PFSK-1 (cell line): Measurements from ENCODE around the gene SLC25A24.

Source experiments
- FOXP2 ChIP-seq: optimal IDR thresholded peaks from 2 replicates; pipeline ENCODE3; 2011; ENCODE audit warnings: borderline replicate concordance, control low read depth, inconsistent platforms; ENCODE audit not compliant: insufficient read depth; ENCODE audit errors: extremely low read length, extremely low read depth
- POLR2AphosphoS5 ChIP-seq: IDR thresholded peaks from 2 replicates; pipeline ENCODE4 v1.6.1; 2012; ENCODE audit warnings: low read depth, mild to moderate bottlenecking, control low read depth, low read length, moderate library complexity
- SIN3A ChIP-seq: IDR thresholded peaks from 2 replicates; pipeline ENCODE4 v1.6.1; 2012; ENCODE audit warnings: mild to moderate bottlenecking, low read length, moderate library complexity, borderline replicate concordance; ENCODE audit not compliant: insufficient read depth
- TAF1 ChIP-seq: IDR thresholded peaks from 2 replicates; pipeline ENCODE4 v1.6.1; 2012; ENCODE audit warnings: low read length, control low read depth, borderline replicate concordance; ENCODE audit not compliant: insufficient read depth
- TF ChIP-seq, protein P1 (sequence below), 2 experiments: IDR thresholded peaks; 2 replicates each; pipeline versions ENCODE4 v1.6.1 to v1.8.0; 2011 to 2012; ENCODE audit warnings: low read depth in 2 of 2, low read length in 2 of 2, control low read depth in 1 of 2, inconsistent platforms in 1 of 2, mild to moderate bottlenecking in 1 of 2, moderate library complexity in 1 of 2; ENCODE audit not compliant: insufficient read depth in 1 of 2

Gene SLC25A24

DNA sequence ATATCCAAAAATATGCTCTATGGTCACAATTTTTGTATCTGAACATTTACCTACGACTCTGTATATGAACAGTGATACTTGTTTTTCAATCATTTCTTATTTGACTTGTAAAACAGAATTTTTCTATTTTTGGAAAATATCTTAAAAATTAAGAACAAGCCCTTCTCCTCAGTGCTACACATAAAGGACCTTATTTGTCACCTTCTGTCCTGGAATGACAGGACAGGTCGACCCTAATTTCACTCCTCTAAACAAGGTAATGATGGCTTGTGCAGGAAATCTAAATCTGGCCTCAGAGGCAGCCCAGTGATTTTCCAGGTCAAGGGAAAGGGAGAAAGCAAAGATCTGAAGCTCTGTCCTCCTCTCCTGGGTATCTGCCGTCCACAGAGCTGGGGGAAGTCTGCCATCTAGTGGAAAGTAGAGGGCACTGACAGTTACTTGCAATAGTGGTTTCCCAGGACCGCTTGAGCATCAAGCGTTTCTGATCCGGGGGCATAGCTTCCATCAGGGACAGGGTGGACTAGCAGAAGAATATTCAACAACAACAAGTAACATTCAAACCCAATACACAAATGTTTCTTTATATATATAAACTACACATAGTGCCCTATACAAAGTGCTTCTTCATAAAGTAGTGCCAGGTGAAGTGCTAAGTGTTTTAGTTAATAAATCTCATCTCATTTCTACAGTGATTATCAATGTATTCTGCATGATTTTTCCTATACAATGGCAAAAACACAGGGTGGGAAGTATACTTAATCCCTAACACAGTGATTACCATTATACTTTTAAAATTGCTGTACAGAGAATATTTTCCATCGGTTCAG is 74.6 kb downstream of the SLC25A24 start:
- no peak for TF ChIP-seq POLR2AphosphoS5

DNA sequence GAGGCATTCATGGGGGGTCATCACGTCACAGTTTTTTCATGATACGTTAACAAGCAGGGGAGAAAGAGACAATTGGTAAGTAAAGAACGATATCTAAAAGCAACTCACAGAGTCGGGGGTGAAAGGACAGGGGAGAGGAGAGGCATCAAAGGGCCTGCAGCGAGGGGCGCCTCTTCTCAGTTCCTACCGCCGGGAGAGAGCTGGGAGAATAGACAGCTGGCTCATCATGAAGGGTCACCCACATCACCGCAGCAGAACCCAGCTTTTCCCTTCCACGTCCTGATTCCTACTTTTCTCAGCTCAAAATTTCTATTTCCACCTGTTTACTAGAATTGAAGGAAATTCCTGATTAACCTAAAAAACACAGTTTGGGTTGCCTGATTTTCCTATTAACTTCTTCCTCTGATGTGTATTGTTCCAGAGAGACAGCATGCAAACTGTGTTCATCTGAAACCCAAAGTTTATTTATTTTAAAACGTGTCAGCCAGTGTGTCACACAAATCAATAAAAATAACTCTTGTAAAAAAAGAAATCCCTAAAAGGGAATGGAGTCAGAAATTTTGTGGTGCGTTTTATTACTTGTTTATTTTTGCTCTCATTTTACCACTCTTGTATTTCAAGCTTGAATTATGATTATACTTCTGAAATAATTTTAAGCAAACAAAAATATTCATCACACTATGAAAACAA is 75.4 kb downstream of the SLC25A24 start:
- TF ChIP-seq, protein P1, sequence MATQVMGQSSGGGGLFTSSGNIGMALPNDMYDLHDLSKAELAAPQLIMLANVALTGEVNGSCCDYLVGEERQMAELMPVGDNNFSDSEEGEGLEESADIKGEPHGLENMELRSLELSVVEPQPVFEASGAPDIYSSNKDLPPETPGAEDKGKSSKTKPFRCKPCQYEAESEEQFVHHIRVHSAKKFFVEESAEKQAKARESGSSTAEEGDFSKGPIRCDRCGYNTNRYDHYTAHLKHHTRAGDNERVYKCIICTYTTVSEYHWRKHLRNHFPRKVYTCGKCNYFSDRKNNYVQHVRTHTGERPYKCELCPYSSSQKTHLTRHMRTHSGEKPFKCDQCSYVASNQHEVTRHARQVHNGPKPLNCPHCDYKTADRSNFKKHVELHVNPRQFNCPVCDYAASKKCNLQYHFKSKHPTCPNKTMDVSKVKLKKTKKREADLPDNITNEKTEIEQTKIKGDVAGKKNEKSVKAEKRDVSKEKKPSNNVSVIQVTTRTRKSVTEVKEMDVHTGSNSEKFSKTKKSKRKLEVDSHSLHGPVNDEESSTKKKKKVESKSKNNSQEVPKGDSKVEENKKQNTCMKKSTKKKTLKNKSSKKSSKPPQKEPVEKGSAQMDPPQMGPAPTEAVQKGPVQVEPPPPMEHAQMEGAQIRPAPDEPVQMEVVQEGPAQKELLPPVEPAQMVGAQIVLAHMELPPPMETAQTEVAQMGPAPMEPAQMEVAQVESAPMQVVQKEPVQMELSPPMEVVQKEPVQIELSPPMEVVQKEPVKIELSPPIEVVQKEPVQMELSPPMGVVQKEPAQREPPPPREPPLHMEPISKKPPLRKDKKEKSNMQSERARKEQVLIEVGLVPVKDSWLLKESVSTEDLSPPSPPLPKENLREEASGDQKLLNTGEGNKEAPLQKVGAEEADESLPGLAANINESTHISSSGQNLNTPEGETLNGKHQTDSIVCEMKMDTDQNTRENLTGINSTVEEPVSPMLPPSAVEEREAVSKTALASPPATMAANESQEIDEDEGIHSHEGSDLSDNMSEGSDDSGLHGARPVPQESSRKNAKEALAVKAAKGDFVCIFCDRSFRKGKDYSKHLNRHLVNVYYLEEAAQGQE (IDR thresholded peaks at IDR 0.05; ENCODE audit: insufficient read depth in 1 of 2, low read depth in 2 of 2, low read length in 2 of 2), result no peak
- TF ChIP-seq SIN3A (no peak), POLR2AphosphoS5 (no peak), TAF1 (no peak), FOXP2 (no peak)

DNA sequence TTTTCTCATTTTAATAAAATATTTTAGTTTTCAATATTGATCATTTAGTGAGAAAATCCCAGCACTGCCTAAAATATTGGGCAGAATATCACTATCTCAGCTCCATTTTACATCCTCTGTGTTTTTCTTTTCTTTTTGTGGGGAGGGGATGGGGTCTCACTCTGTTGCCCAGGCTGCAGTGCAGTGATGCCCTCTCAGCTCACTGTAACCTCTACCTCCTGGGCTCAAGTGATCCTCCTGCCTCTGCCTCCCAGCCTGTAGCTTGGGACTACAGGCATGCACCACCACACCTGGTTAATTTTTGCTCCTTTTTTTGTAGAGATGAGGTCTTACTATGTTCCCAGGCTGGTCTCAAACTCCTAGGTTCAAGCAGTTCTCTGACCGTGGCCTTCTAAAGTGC is 76.1 kb downstream of the SLC25A24 start:
- TF ChIP-seq, protein P1 (IDR thresholded peaks at IDR 0.05; ENCODE audit: insufficient read depth in 1 of 2, low read depth in 2 of 2, low read length in 2 of 2), result no peak
- no peak for TF ChIP-seq TAF1
- no peak for TF ChIP-seq POLR2AphosphoS5
- TF ChIP-seq SIN3A, result no peak
- TF ChIP-seq FOXP2, result no peak

DNA sequence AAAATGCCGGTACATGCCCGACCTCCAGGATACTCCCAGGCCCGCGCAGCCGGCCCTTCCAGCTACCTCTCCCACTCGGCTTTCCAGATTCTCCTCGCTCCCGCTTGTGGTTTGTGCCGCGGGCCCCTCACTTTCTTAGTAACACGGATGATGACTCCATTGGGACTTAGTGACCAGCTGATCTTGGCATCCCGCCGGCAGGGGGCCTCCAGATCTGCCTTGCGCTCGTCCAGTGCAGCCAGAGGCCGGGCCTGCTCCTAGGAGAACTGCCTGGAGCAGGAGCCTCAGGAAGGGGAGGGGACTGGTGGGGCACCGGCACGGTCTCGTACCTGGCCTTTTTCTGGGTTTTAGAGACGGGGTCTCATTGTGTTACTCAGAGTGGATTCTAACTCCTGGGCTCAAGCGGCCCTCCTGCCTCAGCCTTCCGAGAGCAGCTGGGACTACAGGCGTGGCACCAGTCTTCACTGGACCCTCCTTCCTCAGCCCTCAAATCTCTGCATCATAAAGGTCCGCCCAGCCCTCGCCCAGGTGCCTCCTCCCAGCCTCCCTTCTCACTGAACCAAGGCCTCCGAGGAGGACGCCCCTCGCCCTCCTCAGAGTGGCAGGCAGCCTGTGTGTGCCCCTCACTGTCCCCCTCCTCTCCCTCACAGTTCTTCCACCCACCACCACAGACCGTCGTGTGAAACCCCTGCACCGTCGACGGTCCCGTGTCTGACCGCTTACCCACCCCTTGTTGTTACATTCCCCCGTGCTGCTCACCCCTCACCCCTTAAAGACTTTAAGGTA is 78.6 kb downstream of the SLC25A24 start:
- TF ChIP-seq POLR2AphosphoS5 (no peak), SIN3A (no peak), TAF1 (no peak), FOXP2 (no peak)
- TF ChIP-seq, protein P1 (IDR thresholded peaks at IDR 0.05; ENCODE audit: insufficient read depth in 1 of 2, low read depth in 2 of 2, low read length in 2 of 2), result no peak

DNA sequence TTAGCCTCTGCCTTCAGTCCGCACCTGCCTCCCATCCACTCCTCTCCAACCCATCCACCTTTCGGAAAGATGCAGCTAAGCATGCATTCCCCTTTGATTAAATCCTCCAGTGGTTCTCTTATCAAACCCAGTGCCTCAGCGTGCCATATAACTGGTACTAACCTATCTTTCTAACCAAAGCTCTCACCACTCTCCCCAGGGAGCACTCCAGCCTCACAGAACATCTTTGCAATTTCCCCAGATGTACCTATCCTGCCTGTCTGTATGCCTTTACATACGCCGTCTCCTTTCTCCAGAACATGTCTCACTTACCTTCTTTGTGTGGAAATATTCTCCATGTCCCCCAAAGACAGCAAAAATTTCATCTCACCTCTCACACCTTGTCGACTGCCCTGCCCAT is 80.0 kb downstream of the SLC25A24 start:
- TF ChIP-seq SIN3A, result no peak
- TF ChIP-seq TAF1, result no peak
- TF ChIP-seq POLR2AphosphoS5, result no peak
- no peak for TF ChIP-seq FOXP2
- TF ChIP-seq, protein P1 (IDR thresholded peaks at IDR 0.05; ENCODE audit: insufficient read depth in 1 of 2, low read depth in 2 of 2, low read length in 2 of 2), result no peak
